Measurements from ENCODE around the gene SLC22A13.

Gene SLC22A13

GRCh38 chr3:38247366-38248035 is 18.1 kb upstream of the SLC22A13 start:
- peak; percentile 92 for DNase-seq (ENCODE audit: low read depth)

GRCh38 chr3:38250198-38250597 is 15.4 kb upstream of the SLC22A13 start:
- TF ChIP-seq, protein P1, sequence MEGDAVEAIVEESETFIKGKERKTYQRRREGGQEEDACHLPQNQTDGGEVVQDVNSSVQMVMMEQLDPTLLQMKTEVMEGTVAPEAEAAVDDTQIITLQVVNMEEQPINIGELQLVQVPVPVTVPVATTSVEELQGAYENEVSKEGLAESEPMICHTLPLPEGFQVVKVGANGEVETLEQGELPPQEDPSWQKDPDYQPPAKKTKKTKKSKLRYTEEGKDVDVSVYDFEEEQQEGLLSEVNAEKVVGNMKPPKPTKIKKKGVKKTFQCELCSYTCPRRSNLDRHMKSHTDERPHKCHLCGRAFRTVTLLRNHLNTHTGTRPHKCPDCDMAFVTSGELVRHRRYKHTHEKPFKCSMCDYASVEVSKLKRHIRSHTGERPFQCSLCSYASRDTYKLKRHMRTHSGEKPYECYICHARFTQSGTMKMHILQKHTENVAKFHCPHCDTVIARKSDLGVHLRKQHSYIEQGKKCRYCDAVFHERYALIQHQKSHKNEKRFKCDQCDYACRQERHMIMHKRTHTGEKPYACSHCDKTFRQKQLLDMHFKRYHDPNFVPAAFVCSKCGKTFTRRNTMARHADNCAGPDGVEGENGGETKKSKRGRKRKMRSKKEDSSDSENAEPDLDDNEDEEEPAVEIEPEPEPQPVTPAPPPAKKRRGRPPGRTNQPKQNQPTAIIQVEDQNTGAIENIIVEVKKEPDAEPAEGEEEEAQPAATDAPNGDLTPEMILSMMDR (IDR thresholded peaks at IDR 0.05; ENCODE audit: insufficient read depth, low read depth, low read length, missing control alignments), result no peak
- DNase-seq (ENCODE audit: low read depth), result no peak
- H3K4me3 ChIP-seq (ENCODE audit: low read length), result no peak overlapping the region

More at GRCh38 chr3:38247366-38248035, 18.1 kb upstream of the SLC22A13 start:
- TF ChIP-seq, protein P1 (IDR thresholded peaks at IDR 0.05; ENCODE audit: insufficient read depth, low read depth, low read length, missing control alignments), result peak; percentile 47
- no peak overlapping the region for H3K4me3 ChIP-seq (ENCODE audit: low read length)

DNA sequence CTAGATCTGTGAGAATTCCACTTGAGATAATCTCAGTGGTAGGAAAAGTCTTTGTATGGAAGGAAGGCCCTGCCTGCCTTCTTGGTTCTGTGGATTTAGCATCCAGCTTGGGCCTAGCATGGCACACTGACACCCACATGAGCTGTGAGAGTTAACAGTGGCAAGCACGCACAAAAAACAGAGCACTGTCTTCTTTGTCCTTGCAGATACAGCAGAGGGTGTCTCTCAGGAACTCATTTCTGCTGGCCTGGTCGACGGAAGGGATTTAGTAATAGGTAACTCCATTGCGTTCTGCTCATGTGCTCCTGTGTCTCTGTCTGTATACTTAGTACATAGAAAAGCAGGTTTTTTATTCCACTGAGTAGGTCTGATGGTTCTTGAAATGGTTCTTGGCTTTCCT is 14.4 kb upstream of the SLC22A13 start:
- no peak for DNase-seq (ENCODE audit: low read depth)
- no peak overlapping the region for H3K4me3 ChIP-seq (ENCODE audit: low read length)
- TF ChIP-seq, protein P1 (IDR thresholded peaks at IDR 0.05; ENCODE audit: insufficient read depth, low read depth, low read length, missing control alignments), result no peak

- no peak for DNase-seq (ENCODE audit: low read depth)
- H3K4me3 ChIP-seq (ENCODE audit: low read length), result no peak overlapping the region
- TF ChIP-seq, protein P1 (IDR thresholded peaks at IDR 0.05; ENCODE audit: insufficient read depth, low read depth, low read length, missing control alignments), result no peak
These were observed 11.9 kb upstream of the SLC22A13 start for GRCh38 chr3:38253704-38254103.

- TF ChIP-seq, protein P1 (IDR thresholded peaks at IDR 0.05; ENCODE audit: insufficient read depth, low read depth, low read length, missing control alignments), result no peak
- DNase-seq (ENCODE audit: low read depth), result no peak
- H3K4me3 ChIP-seq (ENCODE audit: low read length), result no peak overlapping the region
These were observed 10.7 kb upstream of the SLC22A13 start for GRCh38 chr3:38254872-38255271.

- DNase-seq (ENCODE audit: low read depth), result no peak
- TF ChIP-seq, protein P1 (IDR thresholded peaks at IDR 0.05; ENCODE audit: insufficient read depth, low read depth, low read length, missing control alignments), result no peak
- no peak overlapping the region for H3K4me3 ChIP-seq (ENCODE audit: low read length)
These were observed 10.0 kb upstream of the SLC22A13 start for GRCh38 chr3:38255627-38256026.

GRCh38 chr3:38257583-38257982 is 8.0 kb upstream of the SLC22A13 start:
- no peak for DNase-seq (ENCODE audit: low read depth)
- H3K4me3 ChIP-seq (ENCODE audit: low read length), result no peak overlapping the region
- TF ChIP-seq, protein P1 (IDR thresholded peaks at IDR 0.05; ENCODE audit: insufficient read depth, low read depth, low read length, missing control alignments), result no peak
